Muscle of leg (tissue), 11 donors: ENCODE results near the gene AKAP5. TPM values are rescaled to one million over a fixed set of nuclear protein-coding genes. Genes with fewer than 3 reads are reported as not detected.
"Not testable (repeated sequence)": the region's sequence is repeated elsewhere in the genome, so short reads cannot be mapped to it uniquely, and the experiment has no call there.

Experiments
- DNase-seq: peaks from one replicate; pipeline ENCODE4 v3.0.0; 2013
- H3K27ac ChIP-seq: one replicate; pipeline ENCODE4 v1.5.1; 2013; ENCODE audit warnings: mild to moderate bottlenecking, low read length, control low read depth
- H3K27me3 ChIP-seq: one replicate; pipeline ENCODE4 v1.6.1; 2013; ENCODE audit warnings: low read length; ENCODE audit not compliant: control insufficient read depth, insufficient read depth
- H3K36me3 ChIP-seq: one replicate; pipeline ENCODE4 v1.6.1; 2013; ENCODE audit warnings: low read length; ENCODE audit not compliant: control insufficient read depth, insufficient read depth
- H3K4me1 ChIP-seq: one replicate; pipeline ENCODE4 v1.6.1; 2013; ENCODE audit warnings: low read length; ENCODE audit not compliant: control insufficient read depth, insufficient read depth
- H3K4me3 ChIP-seq: one replicate; pipeline ENCODE4 v1.5.1; 2013; ENCODE audit warnings: low read length, control low read depth
- H3K9me3 ChIP-seq: replicated peaks from 2 replicates; pipeline ENCODE4 v1.6.1; 2013; ENCODE audit warnings: low read depth, low read length; ENCODE audit not compliant: control insufficient read depth
- WGBS: methylation state at CpG from one replicate; pipeline ENCODE4 v1.1.5; 2013; ENCODE audit warnings: missing lambda C conversion rate; ENCODE audit not compliant: insufficient coverage; 5-methylcytosine and 5-hydroxymethylcytosine counted together
- polyA plus RNA-seq, 8 donors: library from polyadenylated mRNA; unstranded; fragments of 120-200 nt; gene quantifications; one replicate each; pipeline versions ENCODE4 v1.2.1 to v1.2.3, GENCODE V29; 2013; ENCODE audit warnings: inconsistent platforms in 1 of 8, low replicate concordance in 1 of 8; ENCODE audit not compliant: insufficient read length in 8 of 8, insufficient read depth in 1 of 8
- total RNA-seq: library from RNA; stranded (reverse); fragments of 120-200 nt; gene quantifications from one replicate; pipeline ENCODE4 v1.2.4, GENCODE V29; 2013

Gene AKAP5
- total and polyA plus RNA-seq, 9 donors: 0.22 to 0.64 (median 0.55) TPM

DNA sequence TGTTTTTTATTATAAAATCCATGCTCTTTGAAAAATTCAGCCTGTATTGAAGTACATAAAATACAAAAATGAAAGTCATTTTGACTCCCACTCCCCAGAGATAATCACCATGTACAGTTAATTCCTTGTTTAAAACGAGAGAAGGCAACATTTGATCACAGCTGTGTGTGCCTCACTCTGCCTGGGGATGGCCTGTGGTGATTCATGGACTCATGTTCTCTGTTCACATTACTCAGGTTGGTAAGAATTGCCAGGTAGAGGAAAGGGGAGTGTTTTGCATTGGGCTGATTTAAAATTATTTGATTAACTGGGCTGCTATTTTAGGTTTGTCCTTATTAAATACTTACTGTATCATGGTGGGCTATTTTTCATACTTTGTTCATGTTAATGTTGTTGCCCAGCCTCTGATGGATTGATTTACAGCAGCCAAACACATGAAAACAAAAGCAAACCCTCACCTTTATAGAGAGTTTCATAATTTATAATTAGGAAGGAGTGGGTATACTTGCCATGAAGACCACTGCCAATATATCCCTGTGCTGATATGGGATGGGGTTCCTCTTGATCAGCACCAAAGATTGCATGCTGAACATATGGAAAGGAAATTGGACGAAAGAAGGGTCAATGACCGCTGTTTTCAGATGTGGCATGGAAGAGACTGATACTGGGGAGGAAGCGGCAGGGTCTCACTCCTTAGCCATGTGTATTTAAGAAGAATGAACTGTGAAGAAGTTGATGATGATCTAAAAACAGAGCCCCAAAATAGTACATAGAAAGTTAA is 42.3 kb downstream of the AKAP5 start:
- no peaks in the 10 kb centered on the region for H3K27me3 ChIP-seq

GRCh38 chr14:64508215-64508776 is 43.0 kb downstream of the AKAP5 start:
- Histone ChIP-seq H3K9me3 (no peaks in the 10 kb centered on the region), H3K27ac (no peak overlapping the region), H3K36me3 (no peaks in the 10 kb centered on the region), H3K4me3 (no peak overlapping the region), H3K27me3 (no peaks in the 10 kb centered on the region), H3K4me1 (peaks cover 7% of the 10 kb centered on the region)
- DNase-seq: no peak
- WGBS: 25% methylated on average over 1 of the region's 1 CpG

More for the DNA sequence above, 42.3 kb downstream of the AKAP5 start:
- peaks cover 10% of the 10 kb centered on the region for H3K4me1 ChIP-seq
- H3K4me3 ChIP-seq: no peak overlapping the region
- no peaks in the 10 kb centered on the region for H3K36me3 ChIP-seq
- H3K9me3 ChIP-seq: no peaks in the 10 kb centered on the region
- WGBS: 100% methylated on average over 1 of the region's 4 CpGs
- DNase-seq: no peak
- H3K27ac ChIP-seq: no peak overlapping the region

DNA sequence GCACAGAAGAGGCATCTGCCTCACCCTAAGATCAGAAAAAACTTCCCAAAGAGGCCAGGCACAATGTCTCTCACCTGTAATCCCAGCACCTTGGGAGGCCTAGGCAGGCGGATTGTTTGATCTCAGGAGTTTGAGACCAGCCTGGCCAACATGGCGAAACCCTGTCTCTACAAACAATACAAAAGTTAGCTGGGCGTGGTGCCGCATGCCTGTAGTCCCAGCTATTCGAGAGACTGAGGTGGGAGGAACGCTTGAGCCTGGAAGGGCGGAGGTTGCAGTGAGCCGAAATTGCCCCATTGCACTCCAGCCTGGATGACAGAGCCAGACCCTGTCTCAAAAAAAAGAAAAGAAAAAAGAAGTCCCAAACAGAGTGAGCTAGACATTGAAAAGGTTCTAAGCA is 43.7 kb downstream of the AKAP5 start:
- Histone ChIP-seq H3K36me3 (no peaks in the 10 kb centered on the region), H3K9me3 (no peaks in the 10 kb centered on the region), H3K4me1 (peaks cover 7% of the 10 kb centered on the region), H3K27ac (no peak overlapping the region), H3K27me3 (no peaks in the 10 kb centered on the region), H3K4me3 (no peak overlapping the region)
- DNase-seq: no peak
- 71% methylated on average over 7 of the region's 8 CpGs for whole genome bisulfite sequencing

GRCh38 chr14:64510825-64511671 is 45.7 kb downstream of the AKAP5 start:
- Histone ChIP-seq H3K27me3 (no peaks in the 10 kb centered on the region), H3K4me3 (no peak overlapping the region), H3K4me1 (peaks cover 4% of the 10 kb centered on the region), H3K27ac (no peak overlapping the region), H3K9me3 (no peaks in the 10 kb centered on the region), H3K36me3 (no peaks in the 10 kb centered on the region)
- WGBS: 0% methylated on average over 1 of the region's 4 CpGs
- peak; percentile 78 for DNase-seq

GRCh38 chr14:64513271-64513670 is 48.0 kb downstream of the AKAP5 start:
- no CpG with 5 or more reads among the region's 2 CpGs for WGBS
- DNase-seq: no peak
- Histone ChIP-seq H3K4me1 (peaks cover under 1% of the 10 kb centered on the region), H3K9me3 (no peaks in the 10 kb centered on the region), H3K36me3 (no peaks in the 10 kb centered on the region), H3K4me3 (no peak overlapping the region), H3K27ac (no peak overlapping the region), H3K27me3 (no peaks in the 10 kb centered on the region)

DNA sequence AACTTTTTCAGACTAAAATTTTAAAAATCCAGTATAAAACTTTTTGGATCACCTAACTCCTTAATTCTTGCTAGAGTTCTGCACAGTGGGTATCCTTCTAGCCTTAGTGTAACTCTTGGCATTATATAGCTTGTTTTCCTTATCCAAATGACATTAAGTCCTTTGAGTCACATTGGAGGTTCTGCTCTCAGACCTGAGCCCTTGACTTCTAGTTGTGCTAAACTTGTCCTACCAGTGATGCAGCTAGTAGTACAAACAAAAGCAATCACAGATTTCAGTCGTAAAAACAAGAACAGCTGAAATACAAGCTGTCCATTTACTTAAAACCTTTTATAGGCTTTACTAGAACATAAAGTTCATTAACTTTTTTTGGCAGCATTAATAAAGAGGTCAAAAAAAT is 49.8 kb downstream of the AKAP5 start:
- H3K27me3 ChIP-seq: no peaks in the 10 kb centered on the region
- WGBS: no CpG with 5 or more reads among the region's 1 CpG
- H3K4me1 ChIP-seq: no peaks in the 10 kb centered on the region
- no peaks in the 10 kb centered on the region for H3K36me3 ChIP-seq
- H3K4me3 ChIP-seq: no peak overlapping the region
- H3K9me3 ChIP-seq: no peaks in the 10 kb centered on the region
- DNase-seq: no peak
- no peak overlapping the region for H3K27ac ChIP-seq

DNA sequence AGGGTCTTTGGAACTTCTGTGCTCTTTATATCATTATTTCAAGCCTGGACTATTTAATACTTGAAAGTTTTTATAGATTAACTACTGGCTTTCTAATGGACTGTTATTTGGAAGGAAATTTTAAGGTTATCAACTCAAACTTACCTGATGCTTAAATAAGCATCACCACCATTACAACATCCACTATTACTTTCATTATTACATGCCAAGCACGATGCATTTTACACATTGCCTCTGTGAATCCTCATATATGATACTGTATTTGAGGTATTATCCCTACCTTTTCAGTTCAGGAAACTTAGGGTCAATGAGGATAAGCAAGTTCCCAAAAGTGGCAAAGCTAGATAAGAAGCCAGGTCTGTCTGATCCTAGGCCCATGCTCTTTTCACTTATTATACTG is 51.7 kb downstream of the AKAP5 start:
- no CpG with 5 or more reads among the region's 1 CpG for WGBS
- Histone ChIP-seq H3K4me1 (no peaks in the 10 kb centered on the region), H3K4me3 (no peak overlapping the region), H3K27me3 (no peaks in the 10 kb centered on the region), H3K9me3 (no peaks in the 10 kb centered on the region), H3K27ac (no peak overlapping the region), H3K36me3 (peaks cover 6% of the 10 kb centered on the region)
- no peak for DNase-seq

GRCh38 chr14:64517667-64518066 is 52.4 kb downstream of the AKAP5 start:
- 76% methylated on average over 2 of the region's 6 CpGs for WGBS
- H3K4me1 ChIP-seq, H3K27ac ChIP-seq: not testable (repeated sequence)

DNA sequence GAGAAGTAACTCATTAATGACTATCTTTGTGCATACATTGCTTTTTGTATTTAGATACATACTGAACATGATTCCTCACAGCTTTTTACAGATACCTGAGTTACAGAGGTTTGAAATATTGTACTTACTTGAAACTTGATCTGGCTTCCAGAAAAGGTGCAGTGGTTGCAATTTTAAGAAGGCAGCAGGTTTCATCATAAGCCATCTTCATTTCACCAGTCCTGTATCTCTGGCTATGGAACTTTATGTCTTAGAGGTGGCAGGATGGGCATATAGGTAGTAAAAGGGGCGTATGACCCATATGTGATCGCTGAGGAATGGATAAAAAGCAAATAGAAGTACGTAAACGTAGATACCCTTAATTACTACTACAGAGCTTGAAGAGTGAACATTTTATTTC is 52.9 kb downstream of the AKAP5 start:
- no peaks in the 10 kb centered on the region for H3K4me1 ChIP-seq
- H3K4me3 ChIP-seq: no peak overlapping the region
- no peaks in the 10 kb centered on the region for H3K27me3 ChIP-seq
- no peak overlapping the region for H3K27ac ChIP-seq
- H3K36me3 ChIP-seq: peaks cover 17% of the 10 kb centered on the region
- WGBS: no CpG with 5 or more reads among the region's 4 CpGs
- no peak for DNase-seq
- no peaks in the 10 kb centered on the region for H3K9me3 ChIP-seq

More at GRCh38 chr14:64517667-64518066, 52.4 kb downstream of the AKAP5 start:
- not testable (repeated sequence) for H3K9me3 ChIP-seq, H3K4me3 ChIP-seq, H3K27me3 ChIP-seq, DNase-seq
- peaks cover 11% of the 10 kb centered on the region for H3K36me3 ChIP-seq

DNA sequence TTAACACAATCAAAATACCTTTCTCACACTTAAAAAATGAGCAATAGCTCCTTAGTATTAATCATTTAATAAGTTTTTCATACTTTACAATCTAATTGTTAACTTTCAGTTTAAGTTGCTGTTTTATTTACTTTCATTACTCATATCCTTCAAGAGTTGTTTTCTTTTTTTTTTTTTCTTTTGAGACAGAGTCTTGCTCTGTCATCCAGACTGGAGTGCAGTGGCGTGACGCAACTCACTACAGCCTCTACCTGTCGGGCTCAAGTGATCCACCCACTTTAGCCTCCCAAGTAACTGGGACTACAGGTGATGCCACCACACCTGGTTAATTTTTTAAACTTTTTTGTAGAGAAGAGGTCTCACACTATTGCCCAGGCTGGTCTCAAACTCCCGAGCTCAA is 55.4 kb downstream of the AKAP5 start:
- DNase-seq: no peak

More for the DNA sequence above, 55.4 kb downstream of the AKAP5 start:
- Histone ChIP-seq H3K27ac (no peak overlapping the region), H3K4me3 (no peak overlapping the region), H3K36me3 (peaks cover 17% of the 10 kb centered on the region), H3K9me3 (no peaks in the 10 kb centered on the region), H3K27me3 (no peaks in the 10 kb centered on the region), H3K4me1 (no peaks in the 10 kb centered on the region)
- WGBS: 100% methylated on average over 1 of the region's 4 CpGs
